ENCODE results near the gene KRTAP22-1. TPM values are rescaled to one million over a fixed set of nuclear protein-coding genes. Genes with fewer than 3 reads are reported as not detected.

The KRTAP22-1 gene
- polyA plus RNA-seq (ENCODE audit: insufficient read length in 4 of 4): not detected

- DNase-seq (ENCODE audit: low read depth in 4 of 4, low spot score in 2 of 4): no peak
Observed at GRCh38 chr21:30600787-30601186, at the start of gene KRTAP22-1. Gene KRTAP22-1, plus strand, starts transcription at chr21:30601087.

DNA sequence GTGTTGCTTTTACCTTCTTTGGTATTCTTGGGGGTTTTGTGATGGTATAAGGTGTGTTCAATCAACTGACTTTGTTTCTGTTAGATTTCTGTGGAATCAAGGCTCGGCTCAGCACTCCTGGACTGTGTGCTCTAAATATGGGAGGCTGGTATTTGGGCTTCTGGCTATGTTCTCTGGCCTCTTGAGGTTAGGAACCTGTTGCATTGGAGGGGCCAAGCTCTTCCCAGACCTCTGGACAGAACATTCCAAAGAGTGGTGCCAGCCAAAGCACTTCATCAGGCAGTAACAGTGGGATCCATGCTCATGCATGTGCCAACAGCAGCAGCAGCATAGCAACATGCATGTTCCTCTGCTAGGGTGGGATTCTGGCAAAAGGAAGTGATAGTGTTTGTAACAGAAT is 48.1 kb upstream of the KRTAP22-1 start:
- DNase-seq (ENCODE audit: low read depth in 4 of 4, low spot score in 2 of 4): no peak

- no peak for DNase-seq (ENCODE audit: low read depth in 4 of 4, low spot score in 2 of 4)
Observed at GRCh38 chr21:30555095-30555494, 45.8 kb upstream of the KRTAP22-1 start.

DNA sequence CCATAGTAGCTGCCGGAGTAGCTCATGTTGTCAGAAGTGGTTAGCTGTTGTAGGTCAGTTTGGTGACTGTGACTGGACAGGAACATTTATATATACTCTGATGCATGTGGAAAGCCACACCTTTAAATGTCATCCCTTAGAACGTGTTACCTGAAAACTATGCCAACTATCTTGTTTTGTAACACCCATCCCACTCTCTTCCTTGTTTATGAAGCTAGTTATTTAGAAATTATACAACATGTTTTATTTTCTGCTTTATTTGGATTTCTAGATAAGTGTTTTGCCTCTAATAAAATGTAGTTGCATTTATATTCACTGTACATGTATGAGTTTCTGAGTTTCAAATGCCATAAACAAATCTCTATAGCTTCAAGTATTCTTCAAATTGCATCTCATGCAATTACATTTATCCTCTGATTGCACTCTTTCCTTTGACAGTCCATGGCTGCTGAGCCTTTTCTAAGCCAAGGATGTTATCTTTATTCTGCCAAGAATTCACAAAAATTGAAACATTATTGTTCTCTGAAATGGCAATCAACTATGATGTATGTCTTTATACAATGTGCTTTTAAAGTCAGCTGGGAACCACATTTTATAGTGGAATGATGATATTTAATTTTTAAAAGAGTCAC is 39.5 kb upstream of the KRTAP22-1 start, which contains the start of gene KRTAP19-7:
TSS of gene KRTAP19-7 (minus strand) at position 51 of the 632 bp plus-strand sequence. CDS start at position 26, 25 bp downstream.
- no peak for DNase-seq (ENCODE audit: low read depth in 4 of 4, low spot score in 2 of 4)

DNA sequence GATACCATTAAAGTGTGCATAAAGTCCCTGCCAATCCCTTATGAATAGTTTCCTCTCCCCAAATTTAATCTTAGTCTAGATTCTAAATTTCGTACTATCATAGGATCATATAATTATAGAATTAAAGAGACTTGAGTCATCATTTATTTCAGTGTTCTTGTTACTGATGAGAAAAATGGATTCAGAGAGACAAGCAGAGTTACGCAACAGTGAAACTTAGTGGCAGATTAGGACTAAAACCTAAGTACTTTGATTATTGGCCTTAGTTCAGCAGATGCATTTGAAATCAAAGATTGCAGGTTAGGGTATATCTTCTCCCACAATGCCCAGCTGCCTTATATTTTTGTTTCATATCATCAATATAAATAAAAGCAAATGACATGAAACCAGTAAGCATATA is 38.9 kb upstream of the KRTAP22-1 start:
- no peak for DNase-seq (ENCODE audit: low read depth in 4 of 4, low spot score in 2 of 4)

GRCh38 chr21:30563072-30563471 is 37.8 kb upstream of the KRTAP22-1 start:
- no peak for DNase-seq (ENCODE audit: low read depth in 4 of 4, low spot score in 2 of 4)

GRCh38 chr21:30563630-30564029 is 37.3 kb upstream of the KRTAP22-1 start:
- DNase-seq (ENCODE audit: low read depth in 4 of 4, low spot score in 2 of 4): no peak

GRCh38 chr21:30567617-30568016 is 33.3 kb upstream of the KRTAP22-1 start:
- DNase-seq (ENCODE audit: low read depth in 4 of 4, low spot score in 2 of 4): no peak

DNA sequence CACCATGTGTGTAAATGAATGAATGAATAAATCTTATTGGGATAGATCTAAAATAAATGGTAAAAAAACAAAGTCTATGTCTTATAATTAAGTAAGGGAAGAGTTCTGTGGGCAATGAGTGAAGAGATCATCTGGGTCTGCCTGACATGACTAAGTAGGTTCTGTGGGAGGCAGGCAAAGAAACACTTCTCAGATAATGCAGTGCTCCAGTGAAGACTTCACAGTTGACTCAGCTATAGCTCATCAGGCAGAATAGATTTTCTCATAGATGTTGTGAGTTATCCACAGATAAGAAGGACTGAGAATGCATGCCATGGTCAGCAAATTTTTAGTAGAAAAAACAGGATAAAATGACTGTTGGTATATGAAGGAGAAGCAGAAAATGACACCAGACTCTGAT is 23.1 kb upstream of the KRTAP22-1 start:
- DNase-seq (ENCODE audit: low read depth in 4 of 4, low spot score in 2 of 4): no peak

DNA sequence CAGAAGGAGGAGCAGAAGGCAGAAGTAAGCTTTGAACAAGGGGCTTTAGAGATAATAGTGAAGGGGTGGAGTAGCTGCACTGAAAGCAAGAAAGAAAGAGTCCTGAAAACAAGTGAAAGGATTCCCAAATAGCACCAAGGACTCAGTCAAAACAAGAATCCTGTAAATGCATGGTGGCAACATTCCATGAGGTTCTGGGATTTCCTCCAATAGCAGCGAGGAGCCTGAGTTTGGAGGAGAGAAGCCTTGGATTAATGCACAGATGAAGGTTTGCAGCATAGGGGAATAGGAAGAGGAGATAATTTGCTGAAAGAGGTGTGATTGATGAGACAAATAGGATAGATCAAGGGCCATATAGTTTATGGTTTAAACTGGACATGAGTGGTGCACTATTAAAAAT is 21.5 kb upstream of the KRTAP22-1 start:
- DNase-seq (ENCODE audit: low read depth in 4 of 4, low spot score in 2 of 4): no peak

DNA sequence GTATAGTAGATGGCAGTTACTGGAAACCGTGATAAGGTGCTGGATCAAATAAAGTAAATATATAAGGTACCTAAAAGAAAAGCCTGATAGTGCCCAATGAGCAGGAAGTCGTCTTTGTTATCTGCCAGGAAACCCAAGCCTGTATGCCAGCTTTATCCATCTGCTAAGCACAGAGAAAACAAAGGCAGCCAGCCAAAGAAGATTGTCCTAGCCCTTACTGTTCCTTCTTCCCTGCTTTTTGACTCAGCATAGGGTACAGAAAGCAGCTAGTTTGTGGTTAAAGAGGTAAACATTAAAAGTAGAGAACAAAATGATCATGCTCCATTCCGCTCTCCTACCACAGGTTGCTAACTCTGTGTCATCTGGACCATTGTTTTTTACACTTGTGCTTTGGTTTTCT is 20.8 kb upstream of the KRTAP22-1 start:
- DNase-seq (ENCODE audit: low read depth in 4 of 4, low spot score in 2 of 4): no peak

GRCh38 chr21:30582870-30583269 is 18.0 kb upstream of the KRTAP22-1 start:
- no peak for DNase-seq (ENCODE audit: low read depth in 4 of 4, low spot score in 2 of 4)

GRCh38 chr21:30590297-30590696 is 10.6 kb upstream of the KRTAP22-1 start, which contains the start of gene KRTAP22-2:
Gene KRTAP22-2, minus strand, starts transcription at chr21:30590397.
- no peak for DNase-seq (ENCODE audit: low read depth in 4 of 4, low spot score in 2 of 4)

DNA sequence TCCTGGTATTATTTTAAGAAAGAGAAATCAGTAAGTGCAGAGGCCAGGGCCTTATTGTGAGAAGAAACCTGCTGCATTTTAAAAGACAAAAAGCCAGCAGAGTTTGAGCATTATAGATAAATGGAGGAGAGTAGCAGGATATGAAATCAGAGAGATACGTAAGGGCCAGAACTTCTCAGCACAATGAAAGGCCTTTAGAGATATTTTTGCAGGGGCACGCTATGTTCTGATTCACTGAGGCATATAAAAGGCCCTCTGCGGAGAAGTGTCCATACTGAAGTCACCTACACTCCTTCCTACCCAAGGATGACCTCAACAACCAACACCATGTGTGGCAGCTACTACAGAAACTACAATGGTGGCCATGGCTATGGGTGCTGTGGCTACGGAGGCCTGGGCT is 8.7 kb upstream of the KRTAP22-1 start, which contains the start of gene KRTAP6-3:
TSS of gene KRTAP6-3 (plus strand) at position 301 of the 400 bp plus-strand sequence. CDS start at position 307, 6 bp downstream.
- no peak for DNase-seq (ENCODE audit: low read depth in 4 of 4, low spot score in 2 of 4)

DNA sequence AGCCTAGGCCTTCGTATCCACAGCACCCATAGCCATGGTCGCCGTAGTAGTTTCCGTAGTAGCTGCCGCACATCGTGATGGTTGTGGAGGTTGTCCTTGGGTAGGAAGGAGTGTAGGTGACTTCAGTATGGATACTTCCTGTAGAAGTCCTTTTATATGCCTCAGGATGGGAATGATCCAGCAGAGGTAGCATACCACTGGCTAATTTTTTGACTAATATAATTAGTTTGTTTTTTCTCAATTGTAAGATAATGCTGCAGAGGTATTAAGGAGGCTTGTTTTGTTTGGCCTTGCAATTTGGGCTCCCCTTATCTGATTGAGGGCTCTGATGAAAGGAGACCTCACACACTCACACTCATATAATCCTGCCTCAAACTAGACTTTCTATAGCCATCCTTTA is 2.1 kb upstream of the KRTAP22-1 start, which contains the start of gene KRTAP6-2:
TSS of gene KRTAP6-2 (minus strand) at position 101 of the 400 bp plus-strand sequence. CDS start at position 73, 28 bp downstream.
- DNase-seq (ENCODE audit: low read depth in 4 of 4, low spot score in 2 of 4): no peak

DNA sequence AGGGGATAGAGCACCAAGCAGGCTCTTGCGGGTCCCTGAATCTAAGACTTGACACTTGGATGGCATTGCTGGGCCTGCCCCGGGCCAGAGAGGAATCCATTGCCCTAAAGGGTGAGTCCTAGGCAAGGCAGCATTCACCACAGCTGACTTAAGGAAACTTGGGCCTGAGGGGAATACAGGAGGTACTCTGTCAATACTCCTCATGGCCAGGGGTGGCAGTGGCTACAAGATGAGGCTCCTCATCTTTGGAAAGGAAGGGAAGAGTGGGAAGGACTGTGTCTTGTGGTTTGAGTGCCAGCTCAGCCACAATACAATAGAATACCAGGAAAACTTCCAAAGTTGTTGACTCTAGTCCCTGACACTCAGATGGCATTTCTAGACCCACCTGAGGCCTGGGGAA is 5.1 kb downstream of the KRTAP22-1 start:
- DNase-seq (ENCODE audit: low read depth in 4 of 4, low spot score in 2 of 4): no peak

GRCh38 chr21:30612132-30612531 is 11.2 kb downstream of the KRTAP22-1 start:
- no peak for DNase-seq (ENCODE audit: low read depth in 4 of 4, low spot score in 2 of 4)

GRCh38 chr21:30613836-30614235 is 12.9 kb downstream of the KRTAP22-1 start, which contains the start of gene KRTAP6-1:
Gene KRTAP6-1, minus strand, starts transcription at chr21:30613930. Its CDS starts 26 bp downstream, at chr21:30613904.
- no peak for DNase-seq (ENCODE audit: low read depth in 4 of 4, low spot score in 2 of 4)

- no peak for DNase-seq (ENCODE audit: low read depth in 4 of 4, low spot score in 2 of 4)
Observed at GRCh38 chr21:30615199-30615598, 14.3 kb downstream of the KRTAP22-1 start.

- DNase-seq (ENCODE audit: low read depth in 4 of 4, low spot score in 2 of 4): no peak
Observed at GRCh38 chr21:30616125-30616524, 15.2 kb downstream of the KRTAP22-1 start, which contains the start of gene KRTAP20-1. Gene KRTAP20-1, plus strand, starts transcription at chr21:30616425. Its CDS starts 30 bp downstream, at chr21:30616455.

DNA sequence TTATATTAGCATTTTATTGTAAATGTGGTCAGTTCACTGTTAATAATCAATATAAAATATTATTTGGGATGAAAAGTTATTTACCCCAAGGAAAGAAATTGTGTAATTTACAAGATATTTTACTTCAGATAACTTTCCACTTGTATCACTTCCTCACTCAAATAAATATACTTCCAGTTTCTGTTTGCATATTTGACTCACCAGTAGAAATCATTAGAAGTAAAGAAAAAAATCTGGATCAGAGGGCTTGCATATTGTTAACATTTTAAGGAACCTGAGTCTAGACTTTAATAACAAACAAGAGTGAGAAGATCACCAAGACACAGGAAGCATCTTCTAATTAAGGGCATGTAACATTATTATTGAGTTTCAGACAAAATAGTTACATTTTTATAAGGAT is 19.2 kb downstream of the KRTAP22-1 start:
- DNase-seq (ENCODE audit: low read depth in 4 of 4, low spot score in 2 of 4): no peak

- DNase-seq (ENCODE audit: low read depth in 4 of 4, low spot score in 2 of 4): no peak
Observed at GRCh38 chr21:30620522-30620921, 19.6 kb downstream of the KRTAP22-1 start, which contains the start of gene KRTAP20-4. Gene KRTAP20-4, plus strand, starts transcription at chr21:30620627.

Measured in left renal cortex interstitium (tissue), 4 donors.